SHP77 treated with DMSO at 0.1 percent for 48 hours (cell line): ENCODE data around the gene NEGR1.
"Not testable (repeated sequence)": the region's sequence is repeated elsewhere in the genome, so short reads cannot be mapped to it uniquely, and the experiment has no call there.

Experiments used
- DNase-seq: peaks from one replicate; lab custom pipeline; 2025; lab: John Stamatoyannopoulos, UW

NEGR1 gene

GRCh38 chr1:71940261-71940660 is 342.1 kb downstream of the NEGR1 start:
- DNase-seq: no peak

DNA sequence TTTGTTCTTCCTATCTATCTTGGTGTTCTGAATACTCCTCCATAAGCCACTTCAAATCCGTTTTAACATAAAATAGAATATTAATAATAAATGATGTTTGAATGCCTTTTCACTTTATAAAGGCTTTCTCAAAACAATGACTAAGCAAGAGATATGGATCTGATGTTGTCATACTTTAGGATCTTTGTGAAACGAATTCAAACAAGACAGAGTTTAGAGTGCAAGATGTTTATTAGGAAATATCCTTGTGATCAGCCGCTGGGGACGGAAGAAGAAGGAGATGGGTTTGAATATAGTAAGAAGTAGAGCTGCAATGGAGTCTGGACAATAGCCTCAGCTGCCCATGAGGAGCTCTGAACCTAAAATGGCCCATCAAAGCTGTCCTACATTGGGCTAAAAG is 351.8 kb downstream of the NEGR1 start:
- no peak for DNase-seq

DNA sequence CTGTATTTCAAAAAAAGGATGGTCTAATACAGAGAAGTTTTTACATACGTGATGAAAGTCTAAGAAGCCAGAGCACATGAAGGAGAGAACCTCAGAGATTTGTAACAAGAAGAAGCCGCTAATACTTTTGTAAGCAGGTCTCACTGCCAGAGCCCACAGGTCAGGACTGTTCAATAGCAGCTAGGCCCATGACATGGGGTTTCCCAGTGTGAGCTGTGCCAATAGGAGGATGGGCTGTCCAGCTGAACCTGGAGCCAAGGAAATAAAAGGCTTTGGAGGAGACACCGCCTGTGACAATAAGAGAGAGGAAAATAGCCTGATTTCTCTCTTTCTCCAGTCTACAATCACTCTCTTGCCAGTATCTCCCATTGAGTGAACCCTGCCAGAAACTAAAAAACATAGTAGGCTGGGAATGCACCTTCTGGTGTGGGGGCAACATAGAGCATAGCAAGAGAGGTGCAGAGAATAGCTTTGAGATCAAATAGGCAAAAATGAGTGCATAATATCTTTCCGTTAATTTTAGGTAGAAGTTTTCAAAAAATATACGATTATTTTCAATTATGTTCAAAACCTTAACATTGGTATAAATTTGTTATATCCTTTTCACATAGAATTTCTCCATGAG is 360.3 kb downstream of the NEGR1 start:
- DNase-seq: no peak

GRCh38 chr1:71921204-71921603 is 361.1 kb downstream of the NEGR1 start:
- DNase-seq: no peak

DNA sequence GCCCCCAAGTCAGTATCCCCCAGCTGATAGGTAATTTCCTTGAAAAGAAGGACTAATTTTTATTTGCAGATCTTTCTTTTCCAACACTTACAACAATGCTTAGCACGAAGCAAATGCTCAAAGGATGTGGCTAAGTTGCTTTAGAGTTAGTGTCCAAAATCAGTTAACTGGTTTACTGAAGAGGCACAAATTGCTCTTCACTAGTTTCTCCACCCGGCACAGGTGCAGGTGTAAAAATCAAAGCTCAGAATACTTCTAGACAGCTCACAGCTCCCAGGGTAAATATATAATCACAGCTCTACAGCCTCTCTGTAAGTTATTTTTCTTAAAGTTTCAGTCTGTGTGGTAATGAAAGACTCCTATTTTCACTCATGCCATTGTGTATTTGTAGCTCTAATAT is 361.8 kb downstream of the NEGR1 start:
- no peak for DNase-seq

GRCh38 chr1:71919811-71920509 is 362.4 kb downstream of the NEGR1 start:
- DNase-seq: no peak

DNA sequence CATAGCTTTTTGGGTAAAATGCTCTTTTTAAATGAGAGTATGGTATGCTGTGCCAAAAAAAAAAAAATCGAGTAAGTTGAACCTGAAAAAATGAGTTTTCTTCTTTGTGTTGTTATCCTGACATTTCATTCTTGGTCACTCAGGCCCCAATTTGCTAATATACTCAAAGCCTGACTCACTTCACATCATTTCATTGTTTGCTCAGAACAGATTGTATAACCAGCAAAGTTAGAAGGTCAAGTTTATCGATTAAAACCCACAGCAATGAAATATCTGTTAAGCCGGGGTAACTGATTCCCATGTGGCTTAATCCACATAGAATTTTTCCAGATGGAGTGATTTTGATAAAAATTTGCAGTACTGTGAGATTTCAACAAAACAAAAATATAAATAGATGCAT is 363.7 kb downstream of the NEGR1 start:
- no peak for DNase-seq

GRCh38 chr1:71916894-71917293 is 365.4 kb downstream of the NEGR1 start:
- no peak for DNase-seq

GRCh38 chr1:71914626-71915025 is 367.7 kb downstream of the NEGR1 start:
- no peak for DNase-seq

DNA sequence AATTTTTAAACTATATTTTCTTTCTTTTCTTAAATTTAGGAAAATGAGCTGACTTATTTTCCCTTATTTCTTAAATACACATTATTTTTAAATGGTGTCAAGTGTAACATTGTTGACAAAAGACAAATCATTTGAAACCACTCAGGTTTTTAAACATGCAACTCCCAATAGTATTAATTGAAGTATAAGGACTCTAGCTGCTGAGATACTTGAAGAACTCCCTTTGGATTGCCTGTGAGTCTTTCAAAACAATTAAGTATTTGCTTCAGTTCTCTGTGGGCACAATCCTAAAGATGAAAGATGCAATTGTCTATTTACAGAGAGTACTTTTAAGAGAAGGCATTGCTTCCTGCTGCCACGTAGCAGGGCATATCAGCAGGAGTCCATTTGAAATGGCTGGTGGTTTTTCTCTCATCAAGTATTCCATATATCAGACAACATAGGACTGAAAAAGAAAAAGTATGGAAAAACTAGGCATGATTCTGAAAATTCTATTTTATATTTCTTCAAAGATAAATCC is 373.4 kb downstream of the NEGR1 start:
- DNase-seq: no peak

GRCh38 chr1:71908303-71908702 is 374.0 kb downstream of the NEGR1 start:
- no peak for DNase-seq

GRCh38 chr1:71899881-71900280 is 382.5 kb downstream of the NEGR1 start:
- DNase-seq: no peak

DNA sequence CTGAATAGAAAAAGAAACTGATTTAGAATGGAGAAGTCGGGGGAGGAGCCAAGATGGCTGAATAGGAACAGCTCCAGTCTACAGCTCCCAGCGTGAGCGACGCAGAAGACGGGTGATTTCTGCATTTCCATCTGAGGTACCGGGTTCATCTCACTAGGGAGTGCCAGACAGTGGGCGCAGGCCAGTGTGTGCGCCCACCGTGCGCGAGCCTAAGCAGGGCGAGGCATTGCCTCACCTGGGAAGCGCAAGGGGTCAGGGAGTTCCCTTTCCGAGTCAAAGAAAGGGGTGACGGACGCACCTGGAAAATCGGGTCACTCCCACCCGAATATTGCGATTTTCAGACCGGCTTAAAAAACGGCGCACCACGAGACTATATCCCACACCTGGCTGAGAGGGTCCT is 394.2 kb downstream of the NEGR1 start:
- not testable (repeated sequence) for DNase-seq

- no peak for DNase-seq
Observed at GRCh38 chr1:71885171-71885570, 397.2 kb downstream of the NEGR1 start.

DNA sequence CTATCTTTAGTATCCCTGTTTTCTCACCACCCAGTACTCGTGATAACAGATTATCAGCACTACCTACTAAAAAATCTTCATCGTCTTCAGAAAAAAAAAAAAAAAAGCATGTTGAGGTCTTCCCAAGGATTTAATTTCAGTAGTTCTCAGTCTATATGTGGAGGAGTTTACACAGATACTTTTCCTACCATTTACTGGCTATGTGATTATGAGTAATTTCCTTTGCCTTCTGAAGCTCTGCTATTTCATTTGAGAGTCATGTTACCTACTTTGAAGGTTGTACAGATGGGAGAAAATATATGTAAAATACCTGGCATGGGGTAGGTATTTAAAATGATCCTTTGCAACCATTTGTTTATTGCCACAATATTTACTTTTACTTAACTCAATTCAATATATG is 399.7 kb downstream of the NEGR1 start:
- no peak for DNase-seq

DNA sequence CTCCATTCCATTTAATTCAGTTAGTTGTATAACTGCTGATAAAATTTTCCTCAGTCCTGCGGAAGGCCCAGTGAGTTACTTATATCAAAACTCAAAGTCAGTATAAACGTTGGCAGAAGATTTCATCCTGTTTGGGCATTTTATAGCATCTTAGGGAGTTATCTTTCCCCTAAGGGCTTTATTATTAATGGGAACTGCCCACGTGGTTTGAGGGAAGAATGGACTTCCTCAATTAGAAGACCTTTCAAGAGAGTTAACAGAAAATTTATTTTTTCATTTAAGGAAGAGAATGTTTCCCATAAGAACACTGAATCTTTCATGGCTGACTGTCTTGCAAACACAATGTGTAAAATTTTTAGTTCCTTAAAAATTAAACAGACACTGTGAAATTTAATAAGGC is 400.1 kb downstream of the NEGR1 start:
- DNase-seq: no peak

GRCh38 chr1:71881611-71882010 is 400.7 kb downstream of the NEGR1 start:
- DNase-seq: no peak

- no peak for DNase-seq
Observed at GRCh38 chr1:71869326-71869725, 413.0 kb downstream of the NEGR1 start.

DNA sequence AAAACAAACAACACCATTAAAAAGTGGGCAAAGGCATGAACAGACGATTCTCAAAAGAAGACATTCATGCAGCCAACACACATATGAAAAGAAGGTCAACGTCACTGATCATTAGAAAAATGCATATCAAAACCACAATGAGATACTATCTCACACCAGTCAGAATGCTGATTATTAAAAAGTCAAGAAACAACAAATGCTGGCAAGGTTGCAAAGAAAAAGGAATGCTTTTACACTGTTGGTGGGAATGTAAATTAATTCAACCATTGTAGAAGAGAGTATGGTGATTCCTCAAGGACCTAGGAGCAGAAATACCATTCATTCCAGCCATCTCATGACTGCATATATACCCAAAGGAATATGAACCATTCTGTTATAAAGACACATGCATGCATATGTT is 419.6 kb downstream of the NEGR1 start:
- no peak for DNase-seq

- no peak for DNase-seq
Observed at GRCh38 chr1:71861022-71861421, 421.3 kb downstream of the NEGR1 start.

- DNase-seq: no peak
Observed at GRCh38 chr1:71859806-71860205, 422.5 kb downstream of the NEGR1 start.

DNA sequence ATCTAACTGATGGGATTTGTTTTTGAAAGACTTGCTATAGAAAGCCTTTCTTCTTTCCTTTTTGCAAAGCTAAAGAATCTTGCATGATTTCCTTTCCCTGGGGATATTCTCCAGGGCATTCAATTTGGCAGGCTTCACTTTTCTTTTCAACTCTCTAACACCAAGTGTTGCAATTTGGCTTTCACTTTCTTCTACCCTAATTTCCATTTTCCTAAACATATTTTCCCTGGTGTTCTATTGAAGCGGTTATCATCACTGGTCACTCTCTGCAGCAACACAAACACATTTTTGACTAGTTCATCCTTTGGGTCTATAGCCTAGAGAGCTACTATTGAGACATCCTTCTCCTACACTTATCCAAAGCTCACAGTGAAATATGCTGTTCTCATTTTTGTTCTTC is 424.5 kb downstream of the NEGR1 start:
- DNase-seq: no peak

- no peak for DNase-seq
Observed at GRCh38 chr1:71853360-71853759, 429.0 kb downstream of the NEGR1 start.

DNA sequence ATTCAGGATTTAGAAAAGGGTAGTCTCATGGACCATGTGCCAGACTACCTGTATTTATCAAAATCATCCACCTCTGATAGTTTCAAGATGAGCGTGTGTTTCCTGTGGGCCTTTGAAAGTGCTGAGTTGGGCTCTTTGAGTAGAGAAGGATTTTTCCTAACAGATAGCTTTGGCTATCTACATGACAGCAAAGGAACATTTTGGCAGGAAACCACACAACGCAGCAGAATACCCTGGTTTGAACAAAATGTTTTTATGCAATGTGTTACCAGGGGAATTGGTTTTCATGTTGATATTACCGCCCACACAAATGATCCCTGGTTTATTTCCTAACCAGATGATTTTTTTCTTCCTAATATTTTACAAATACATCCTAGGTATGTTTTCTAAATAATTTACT is 431.4 kb downstream of the NEGR1 start:
- DNase-seq: no peak
